ENCODE data around the gene APBA2. TPM values are rescaled to one million over a fixed set of nuclear protein-coding genes. Genes with fewer than 3 reads are reported as not detected.
A peak's percentile ranks its signal among the peaks of the same experiment; 100 is the strongest.

The APBA2 gene
- total RNA-seq, 1 donor from 2014 or later, result 5.3 TPM

DNA sequence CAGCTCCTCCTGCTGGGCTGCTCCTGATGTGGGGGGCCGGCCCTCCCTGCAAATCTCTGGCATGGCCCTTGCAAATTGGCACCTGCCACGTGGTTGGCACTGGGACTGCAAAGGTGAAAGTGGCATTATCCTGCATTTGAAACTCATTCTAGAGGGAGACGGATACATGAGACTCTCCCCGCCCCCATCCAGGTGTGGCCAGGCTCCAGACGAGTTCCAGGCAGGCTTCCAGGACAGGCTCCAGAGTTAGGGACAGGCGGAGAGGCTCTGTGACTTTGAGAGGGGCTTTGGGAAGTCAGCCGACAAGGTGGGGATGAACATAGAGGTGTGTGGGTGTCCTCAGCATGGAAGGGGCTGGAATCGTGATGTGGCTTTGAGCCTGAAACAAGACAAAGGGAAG is 178.5 kb downstream of the APBA2 start:
- H3K36me3 ChIP-seq (ENCODE audit: control insufficient read depth, insufficient read depth, low read length), result no peaks in the 10 kb centered on the region
- no peak overlapping the region for H3K4me3 ChIP-seq (ENCODE audit: low read depth, low read length)
- no peaks in the 10 kb centered on the region for H3K27me3 ChIP-seq (ENCODE audit: control insufficient read depth, insufficient read depth, low read length)
- no peak for FAIRE-seq
- TF ChIP-seq, protein P1, sequence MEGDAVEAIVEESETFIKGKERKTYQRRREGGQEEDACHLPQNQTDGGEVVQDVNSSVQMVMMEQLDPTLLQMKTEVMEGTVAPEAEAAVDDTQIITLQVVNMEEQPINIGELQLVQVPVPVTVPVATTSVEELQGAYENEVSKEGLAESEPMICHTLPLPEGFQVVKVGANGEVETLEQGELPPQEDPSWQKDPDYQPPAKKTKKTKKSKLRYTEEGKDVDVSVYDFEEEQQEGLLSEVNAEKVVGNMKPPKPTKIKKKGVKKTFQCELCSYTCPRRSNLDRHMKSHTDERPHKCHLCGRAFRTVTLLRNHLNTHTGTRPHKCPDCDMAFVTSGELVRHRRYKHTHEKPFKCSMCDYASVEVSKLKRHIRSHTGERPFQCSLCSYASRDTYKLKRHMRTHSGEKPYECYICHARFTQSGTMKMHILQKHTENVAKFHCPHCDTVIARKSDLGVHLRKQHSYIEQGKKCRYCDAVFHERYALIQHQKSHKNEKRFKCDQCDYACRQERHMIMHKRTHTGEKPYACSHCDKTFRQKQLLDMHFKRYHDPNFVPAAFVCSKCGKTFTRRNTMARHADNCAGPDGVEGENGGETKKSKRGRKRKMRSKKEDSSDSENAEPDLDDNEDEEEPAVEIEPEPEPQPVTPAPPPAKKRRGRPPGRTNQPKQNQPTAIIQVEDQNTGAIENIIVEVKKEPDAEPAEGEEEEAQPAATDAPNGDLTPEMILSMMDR (IDR thresholded peaks at IDR 0.05; ENCODE audit: insufficient read depth, low read length, severe bottlenecking), result no peak
- no peak for DNase-seq (ENCODE audit: low read depth)

DNA sequence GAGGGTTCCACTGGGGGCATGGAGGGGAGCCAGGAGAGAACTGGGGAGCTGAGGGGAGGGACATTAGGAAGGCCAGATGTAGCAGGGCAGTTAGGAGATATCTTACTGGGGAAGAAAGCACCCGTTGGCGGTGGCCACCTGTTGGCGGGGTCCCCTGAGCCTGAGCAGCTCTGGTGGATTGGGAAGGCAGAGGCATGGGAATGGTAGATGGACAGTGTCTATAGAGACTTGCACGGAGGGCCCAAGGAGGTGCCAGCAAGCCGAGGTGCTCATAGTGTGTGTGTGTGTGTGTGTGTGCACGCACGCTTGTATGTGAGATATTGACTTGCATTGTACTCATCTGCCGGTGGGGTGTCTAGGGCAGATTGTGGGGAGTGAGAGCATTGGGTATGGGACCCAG is 179.0 kb downstream of the APBA2 start:
- no peak for FAIRE-seq
- TF ChIP-seq, protein P1 (IDR thresholded peaks at IDR 0.05; ENCODE audit: insufficient read depth, low read length, severe bottlenecking), result no peak
- Histone ChIP-seq H3K4me3 (ENCODE audit: low read depth, low read length) (no peak overlapping the region), H3K27me3 (ENCODE audit: control insufficient read depth, insufficient read depth, low read length) (no peaks in the 10 kb centered on the region), H3K36me3 (ENCODE audit: control insufficient read depth, insufficient read depth, low read length) (no peaks in the 10 kb centered on the region)
- DNase-seq (ENCODE audit: low read depth), result no peak

GRCh38 chr15:29065571-29065970 is 179.8 kb downstream of the APBA2 start:
- TF ChIP-seq, protein P1 (IDR thresholded peaks at IDR 0.05; ENCODE audit: insufficient read depth, low read length, severe bottlenecking), result no peak
- no peak for DNase-seq (ENCODE audit: low read depth)

DNA sequence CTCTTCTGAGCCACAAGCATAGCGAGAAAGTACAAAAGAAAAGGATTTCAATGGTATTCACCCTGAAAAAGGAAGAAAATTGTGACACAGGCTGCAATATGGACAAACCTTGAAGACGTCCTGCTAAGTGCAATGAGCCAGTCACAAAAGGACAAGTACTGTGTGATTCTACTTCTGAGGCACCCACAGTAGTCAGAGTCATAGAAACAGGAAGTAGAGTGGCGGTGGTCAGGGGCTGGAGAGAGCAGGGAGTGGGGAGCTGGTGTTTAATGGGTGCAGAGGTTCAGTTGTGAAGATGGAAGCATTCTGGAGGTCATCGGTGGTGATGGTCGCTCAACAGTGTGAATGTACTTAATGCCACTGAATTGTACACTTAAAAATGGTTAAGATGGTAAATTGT is 180.5 kb downstream of the APBA2 start:
- FAIRE-seq, result no peak
- Histone ChIP-seq H3K4me3 (ENCODE audit: low read depth, low read length) (no peak overlapping the region), H3K27me3 (ENCODE audit: control insufficient read depth, insufficient read depth, low read length) (no peaks in the 10 kb centered on the region), H3K36me3 (ENCODE audit: control insufficient read depth, insufficient read depth, low read length) (no peaks in the 10 kb centered on the region)
- TF ChIP-seq, protein P1 (IDR thresholded peaks at IDR 0.05; ENCODE audit: insufficient read depth, low read length, severe bottlenecking), result no peak
- DNase-seq (ENCODE audit: low read depth), result no peak

More at GRCh38 chr15:29065571-29065970, 179.8 kb downstream of the APBA2 start:
- Histone ChIP-seq H3K36me3 (ENCODE audit: control insufficient read depth, insufficient read depth, low read length) (no peaks in the 10 kb centered on the region), H3K27me3 (ENCODE audit: control insufficient read depth, insufficient read depth, low read length) (no peaks in the 10 kb centered on the region), H3K4me3 (ENCODE audit: low read depth, low read length) (no peak overlapping the region)
- FAIRE-seq, result no peak

- FAIRE-seq (peak; percentile 13), DNase-seq (ENCODE audit: low read depth) (no peak)
- no peak overlapping the region for H3K4me3 ChIP-seq (ENCODE audit: low read depth, low read length)
- no peaks in the 10 kb centered on the region for H3K27me3 ChIP-seq (ENCODE audit: control insufficient read depth, insufficient read depth, low read length)
- TF ChIP-seq, protein P1 (IDR thresholded peaks at IDR 0.05; ENCODE audit: insufficient read depth, low read length, severe bottlenecking), result no peak
- H3K36me3 ChIP-seq (ENCODE audit: control insufficient read depth, insufficient read depth, low read length), result no peaks in the 10 kb centered on the region
Measured at GRCh38 chr15:29066838-29067237, 181.1 kb downstream of the APBA2 start.

DNA sequence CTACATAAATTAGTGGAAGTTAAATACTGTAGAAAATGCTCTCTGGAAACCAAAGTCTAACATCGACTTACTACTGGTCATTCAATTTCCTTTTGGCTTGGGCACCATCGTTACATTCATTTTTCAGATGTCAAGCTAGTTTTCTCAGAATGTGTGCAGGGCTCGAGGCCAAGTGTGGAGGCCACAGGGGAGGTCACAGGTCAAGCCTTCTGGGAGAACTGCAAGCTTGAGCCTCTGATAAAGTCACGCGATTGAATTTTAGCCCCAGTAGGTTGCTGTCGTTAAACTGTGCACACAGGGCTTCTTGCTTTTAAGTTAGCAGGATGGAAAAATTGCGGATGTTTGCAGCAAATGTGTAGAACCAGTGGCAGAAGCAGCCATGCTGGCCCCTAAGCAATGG is 182.2 kb downstream of the APBA2 start:
- H3K27me3 ChIP-seq (ENCODE audit: control insufficient read depth, insufficient read depth, low read length), result no peaks in the 10 kb centered on the region
- DNase-seq (ENCODE audit: low read depth) (no peak), FAIRE-seq (no peak)
- no peak overlapping the region for H3K4me3 ChIP-seq (ENCODE audit: low read depth, low read length)
- H3K36me3 ChIP-seq (ENCODE audit: control insufficient read depth, insufficient read depth, low read length), result no peaks in the 10 kb centered on the region
- TF ChIP-seq, protein P1 (IDR thresholded peaks at IDR 0.05; ENCODE audit: insufficient read depth, low read length, severe bottlenecking), result no peak
